GM12875 (cell line): Measurements from ENCODE around the gene PDE2A.

Source experiments
- H3K4me3 ChIP-seq: one replicate; pipeline ENCODE4 v1.5.1; 2011; ENCODE audit warnings: low read depth, low read length, control low read depth
- CTCF ChIP-seq: IDR thresholded peaks from 2 replicates; pipeline ENCODE4 v1.5.1; 2011; ENCODE audit warnings: low read depth, mild to moderate bottlenecking, control low read depth, inconsistent platforms, low read length, moderate library complexity, borderline replicate concordance; ENCODE audit not compliant: insufficient read depth

The PDE2A gene

GRCh38 chr11:72701466-72701865 lies 27.2 kb upstream of the PDE2A start:
- TF ChIP-seq CTCF = no peak
- no peak overlapping the region for H3K4me3 ChIP-seq

- no peak overlapping the region for H3K4me3 ChIP-seq
- TF ChIP-seq CTCF = no peak
Measured at GRCh38 chr11:72700146-72700545, 25.9 kb upstream of the PDE2A start.

GRCh38 chr11:72697814-72698213 lies 23.6 kb upstream of the PDE2A start:
- no peak for TF ChIP-seq CTCF
- H3K4me3 ChIP-seq = no peak overlapping the region

- H3K4me3 ChIP-seq = no peak overlapping the region
- no peak for TF ChIP-seq CTCF
Measured at GRCh38 chr11:72696866-72697700, 22.9 kb upstream of the PDE2A start.

- no peak overlapping the region for H3K4me3 ChIP-seq
- no peak for TF ChIP-seq CTCF
Measured at GRCh38 chr11:72695354-72695753, 21.1 kb upstream of the PDE2A start.

GRCh38 chr11:72693271-72693968 lies 19.2 kb upstream of the PDE2A start:
- H3K4me3 ChIP-seq = no peak overlapping the region
- no peak for TF ChIP-seq CTCF

GRCh38 chr11:72692498-72693237 lies 18.4 kb upstream of the PDE2A start:
- no peak for TF ChIP-seq CTCF
- no peak overlapping the region for H3K4me3 ChIP-seq
